Islet of Langerhans (tissue), 1 donor: Measurements from ENCODE around the gene GLTP.

Experiments used
- FAIRE-seq: peaks from one replicate; lab custom pipeline; 2011; peaks lifted over from hg19 to GRCh38; lab: Jason Lieb, UNC

Gene GLTP

GRCh38 chr12:109820816-109821381 is 59.4 kb downstream of the GLTP start:
- no peak for FAIRE-seq

GRCh38 chr12:109818905-109819500 is 61.3 kb downstream of the GLTP start:
- no peak for FAIRE-seq

GRCh38 chr12:109818253-109818652 is 62.1 kb downstream of the GLTP start:
- FAIRE-seq: no peak

GRCh38 chr12:109817627-109818231 is 62.6 kb downstream of the GLTP start:
- no peak for FAIRE-seq

- no peak for FAIRE-seq
These were observed 63.5 kb downstream of the GLTP start for GRCh38 chr12:109816870-109817269.

- FAIRE-seq: no peak
These were observed 64.4 kb downstream of the GLTP start for GRCh38 chr12:109815757-109816617.

GRCh38 chr12:109815225-109815624 is 65.1 kb downstream of the GLTP start:
- no peak for FAIRE-seq

GRCh38 chr12:109814600-109815150 is 65.7 kb downstream of the GLTP start:
- no peak for FAIRE-seq

GRCh38 chr12:109813810-109814416 is 66.4 kb downstream of the GLTP start:
- FAIRE-seq: no peak

GRCh38 chr12:109811624-109811995 is 68.7 kb downstream of the GLTP start:
- no peak for FAIRE-seq

- no peak for FAIRE-seq
These were observed 69.3 kb downstream of the GLTP start for GRCh38 chr12:109810954-109811623.

- FAIRE-seq: no peak
These were observed 71.3 kb downstream of the GLTP start for GRCh38 chr12:109808876-109809646.

- no peak for FAIRE-seq
These were observed 72.2 kb downstream of the GLTP start for GRCh38 chr12:109807954-109808643.

- FAIRE-seq: no peak
These were observed 75.2 kb downstream of the GLTP start for GRCh38 chr12:109804820-109805761.

GRCh38 chr12:109803678-109804077 is 76.7 kb downstream of the GLTP start:
- no peak for FAIRE-seq

- no peak for FAIRE-seq
These were observed 77.5 kb downstream of the GLTP start for GRCh38 chr12:109802828-109803227.
